Neuronal stem cell (in vitro differentiated cells): ENCODE measurements around the gene CCDC73.

ENCODE experiments used
- DNase-seq: peaks from one replicate; pipeline ENCODE4 v3.0.0-alpha.2; 2013; ENCODE audit warnings: low spot score
- H2AFZ ChIP-seq: one replicate; pipeline ENCODE4 v1.6.1; 2013; ENCODE audit warnings: mild to moderate bottlenecking, low read length, inconsistent platforms
- H2AK5ac ChIP-seq: 2 replicates; pipeline ENCODE4 v1.6.1; 2013; ENCODE audit warnings: low read depth, mild to moderate bottlenecking, inconsistent platforms, low read length, moderate library complexity, mixed read lengths
- H2BK120ac ChIP-seq: 2 replicates; pipeline ENCODE4 v1.6.1; 2013; ENCODE audit warnings: low read depth, mild to moderate bottlenecking, inconsistent platforms, low read length, moderate library complexity, mixed read lengths
- H2BK12ac ChIP-seq: one replicate; pipeline ENCODE4 v1.6.1; 2013; ENCODE audit warnings: low read length, inconsistent platforms
- H2BK15ac ChIP-seq: 2 replicates; pipeline ENCODE4 v1.6.1; 2013; ENCODE audit warnings: mild to moderate bottlenecking, low read length, inconsistent platforms, mixed read lengths
- H2BK5ac ChIP-seq: one replicate; pipeline ENCODE4 v1.6.1; 2013; ENCODE audit warnings: inconsistent platforms, mild to moderate bottlenecking, low read length, moderate library complexity
- H3K14ac ChIP-seq: one replicate; pipeline ENCODE4 v1.6.1; 2013; ENCODE audit warnings: low read length, inconsistent platforms
- H3K18ac ChIP-seq: 2 replicates; pipeline ENCODE4 v1.6.1; 2013; ENCODE audit warnings: low read length, inconsistent platforms
- H3K23ac ChIP-seq: 2 replicates; pipeline ENCODE4 v1.6.1; 2013; ENCODE audit warnings: low read depth, mild to moderate bottlenecking, mixed read lengths, low read length, inconsistent platforms; ENCODE audit not compliant: poor library complexity
- H3K27ac ChIP-seq: replicated peaks from 3 replicates; pipeline ENCODE4 v1.5.1; 2013; ENCODE audit warnings: low read length, inconsistent platforms
- H3K27me3 ChIP-seq, 3 experiments: 2 replicates each; pipeline ENCODE4 v1.6.1; 2013; ENCODE audit warnings: low read length in 3 of 3, mild to moderate bottlenecking in 2 of 3, inconsistent platforms in 1 of 3, low read depth in 1 of 3, mixed read lengths in 1 of 3, moderate library complexity in 1 of 3; ENCODE audit not compliant: control insufficient read depth in 3 of 3, insufficient read depth in 3 of 3
- H3K36me3 ChIP-seq, 2 donors: replicated peaks in 1 of 2; 2 replicates each; pipeline ENCODE4 v1.6.1; 2013; ENCODE audit warnings: low read length in 2 of 2; ENCODE audit not compliant: control insufficient read depth in 2 of 2, insufficient read depth in 2 of 2
- H3K4ac ChIP-seq: 2 replicates; pipeline ENCODE4 v1.6.1; 2013; ENCODE audit warnings: inconsistent platforms, mild to moderate bottlenecking, low read length, moderate library complexity
- H3K4me1 ChIP-seq, 2 donors: 1 replicate in 1 of 2; 2 replicates in 1 of 2; pipeline ENCODE4 v1.6.1; 2013; ENCODE audit warnings: low read length in 2 of 2, low read depth in 1 of 2; ENCODE audit not compliant: control insufficient read depth in 2 of 2, insufficient read depth in 1 of 2
- H3K4me2 ChIP-seq: one replicate; pipeline ENCODE4 v1.6.1; 2013; ENCODE audit warnings: mild to moderate bottlenecking, low read length, inconsistent platforms; ENCODE audit not compliant: insufficient read depth, poor library complexity, severe bottlenecking
- H3K4me3 ChIP-seq, 2 donors: 2 replicates each; pipeline ENCODE4 v1.5.1; 2013; ENCODE audit warnings: low read length in 2 of 2, mild to moderate bottlenecking in 2 of 2, inconsistent platforms in 1 of 2, moderate library complexity in 1 of 2
- H3K79me1 ChIP-seq: one replicate; pipeline ENCODE4 v1.6.1; 2013; ENCODE audit warnings: low read depth, mild to moderate bottlenecking, inconsistent platforms, low read length, moderate library complexity
- H3K9ac ChIP-seq: one replicate; pipeline ENCODE4 v1.6.1; 2013; ENCODE audit warnings: mild to moderate bottlenecking, low read depth, low read length, inconsistent platforms; ENCODE audit not compliant: poor library complexity
- H3K9me3 ChIP-seq, 2 donors: replicated peaks in 1 of 2; 2 replicates each; pipeline versions ENCODE3 to v1.6.1; 2013; ENCODE audit warnings: low read length in 2 of 2, mild to moderate bottlenecking in 2 of 2, inconsistent platforms in 1 of 2, low read depth in 1 of 2, mixed read lengths in 1 of 2, moderate library complexity in 1 of 2; ENCODE audit not compliant: control insufficient read depth in 2 of 2, insufficient read depth in 1 of 2
- H4K8ac ChIP-seq: one replicate; pipeline ENCODE4 v1.6.1; 2013; ENCODE audit warnings: low read depth, mild to moderate bottlenecking, inconsistent platforms, low read length, moderate library complexity
- H4K91ac ChIP-seq: one replicate; pipeline ENCODE4 v1.6.1; 2013; ENCODE audit warnings: low read length, low read depth, mild to moderate bottlenecking, inconsistent platforms; ENCODE audit not compliant: poor library complexity
- WGBS, 2 donors: extraction: QIAGEN DNeasy Blood & Tissue Kit; methylation state at CpG; one replicate each; pipeline ENCODE4 v1.1.7; 2013; ENCODE audit warnings: missing lambda C conversion rate in 2 of 2, mixed read lengths in 1 of 2; ENCODE audit not compliant: insufficient read length in 2 of 2, insufficient replicate concordance in 1 of 2; ENCODE audit errors: extremely low coverage in 2 of 2; 5-methylcytosine and 5-hydroxymethylcytosine counted together

CCDC73 gene

DNA sequence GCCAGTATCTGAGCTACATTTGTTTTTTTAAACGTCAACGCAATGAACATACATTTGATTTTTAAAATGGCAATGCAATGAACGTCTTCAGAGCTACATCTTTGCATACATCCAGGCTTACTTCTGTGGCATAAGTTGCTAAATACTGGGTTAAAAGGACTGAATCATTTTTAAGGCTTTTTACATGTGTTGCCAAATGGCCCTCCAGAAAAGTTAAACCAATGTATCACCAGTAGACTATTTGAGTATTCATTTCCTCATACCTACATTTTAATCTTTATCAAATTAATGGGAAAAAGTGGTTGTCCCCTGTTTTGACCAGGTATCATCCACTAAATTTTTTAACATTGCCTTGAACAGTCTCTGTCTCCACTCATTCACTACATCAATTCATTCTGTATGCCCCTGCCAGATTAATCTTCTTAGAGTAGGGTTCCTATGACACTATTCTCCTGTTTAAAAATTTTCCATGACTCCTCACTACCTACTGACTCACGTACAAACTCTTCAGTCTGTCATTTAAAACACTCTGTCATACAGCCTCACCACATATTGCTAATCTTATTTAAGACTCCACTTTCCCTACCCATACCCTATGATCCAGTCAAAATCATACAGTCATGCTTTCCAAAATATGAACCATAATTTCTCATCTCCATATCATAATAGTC lies 22.9 kb upstream of the CCDC73 start:
- no peak overlapping the region for H2BK15ac ChIP-seq
- no peak overlapping the region for H3K27ac ChIP-seq
- no peak overlapping the region for H3K23ac ChIP-seq
- no peaks in the 10 kb centered on the region for H3K9me3 ChIP-seq
- no peak for DNase-seq
- no peak overlapping the region for H3K14ac ChIP-seq
- no peak overlapping the region for H2BK120ac ChIP-seq
- no peak overlapping the region for H2BK5ac ChIP-seq
- H3K4me2 ChIP-seq: no peak overlapping the region
- no peak overlapping the region for H3K4me3 ChIP-seq
- H3K36me3 ChIP-seq: no peaks in the 10 kb centered on the region
- H2AFZ ChIP-seq: no peak overlapping the region
- no peaks in the 10 kb centered on the region for H3K4me1 ChIP-seq
- H3K9ac ChIP-seq: no peak overlapping the region
- H4K91ac ChIP-seq: no peak overlapping the region
- peaks cover 0 to 8% (median 0%) of the 10 kb centered on the region in 3 experiments for H3K27me3 ChIP-seq
- WGBS, 2 donors: no CpG with 5 or more reads among the region's 4 CpGs
- no peak overlapping the region for H4K8ac ChIP-seq
- H3K4ac ChIP-seq: no peak overlapping the region
- H3K79me1 ChIP-seq: no peaks in the 10 kb centered on the region
- H2BK12ac ChIP-seq: no peak overlapping the region
- H3K18ac ChIP-seq: no peak overlapping the region
- no peak overlapping the region for H2AK5ac ChIP-seq

DNA sequence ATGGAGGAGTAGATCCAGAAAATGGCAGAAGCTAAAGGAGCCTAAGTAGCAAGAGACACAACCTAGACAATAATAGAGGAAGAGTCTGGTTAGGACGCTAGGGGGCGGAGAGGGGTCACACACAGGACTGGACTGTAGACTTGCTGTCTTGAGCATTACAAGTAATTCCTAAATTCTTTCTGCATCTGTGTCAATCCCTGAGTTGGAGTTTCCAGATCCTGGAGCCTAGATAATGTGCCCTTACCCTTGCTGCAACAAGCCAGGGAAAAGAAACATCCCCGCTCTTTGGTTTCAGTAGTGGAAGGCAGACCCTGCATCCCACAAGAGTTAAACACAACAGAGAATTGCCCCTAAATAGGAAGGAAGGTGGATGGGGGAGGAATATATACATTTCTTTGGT lies 14.9 kb upstream of the CCDC73 start:
- Histone ChIP-seq H3K36me3 (no peaks in the 10 kb centered on the region), H3K18ac (no peak overlapping the region), H2BK15ac (no peak overlapping the region), H2BK120ac (no peak overlapping the region), H2BK12ac (no peak overlapping the region), H3K14ac (no peak overlapping the region), H3K9ac (no peak overlapping the region), H2AK5ac (no peak overlapping the region), H2BK5ac (no peak overlapping the region), H3K4ac (no peak overlapping the region), H2AFZ (peak overlapping the region; percentile 31), H3K9me3 (no peaks in the 10 kb centered on the region), H3K27me3 (no peaks in the 10 kb centered on the region), H4K91ac (no peak overlapping the region), H4K8ac (no peak overlapping the region), H3K4me1 (no peaks in the 10 kb centered on the region), H3K27ac (no peak overlapping the region), H3K23ac (no peak overlapping the region), H3K4me3 (no peak overlapping the region), H3K4me2 (no peak overlapping the region), H3K79me1 (no peaks in the 10 kb centered on the region)
- WGBS, 2 donors: no CpG with 5 or more reads among the region's 3 CpGs
- DNase-seq: peak; percentile 59

DNA sequence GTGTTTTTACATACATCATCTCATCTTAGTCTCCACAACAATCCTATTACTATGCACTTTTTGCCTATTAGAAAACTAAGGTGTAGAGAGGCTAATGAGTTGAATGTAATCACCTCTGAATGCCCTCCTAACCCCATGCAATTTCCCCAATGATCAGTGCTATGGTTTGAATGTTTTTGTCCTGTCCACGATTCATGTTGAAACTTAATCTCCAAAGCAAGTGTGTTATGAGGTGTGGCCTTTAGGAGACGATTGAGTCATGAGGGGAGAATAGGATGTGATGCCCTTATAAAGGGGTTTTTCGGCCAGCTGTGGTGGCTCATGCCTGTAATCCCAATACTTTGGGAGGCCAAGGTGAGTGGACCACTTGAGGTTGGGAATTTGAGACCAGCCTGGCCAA lies 2.0 kb upstream of the CCDC73 start:
- Histone ChIP-seq H2BK12ac (no peak overlapping the region), H3K36me3 (no peaks in the 10 kb centered on the region), H4K8ac (no peak overlapping the region), H3K9ac (no peak overlapping the region), H3K4me3 (no peak overlapping the region), H3K79me1 (no peaks in the 10 kb centered on the region), H2BK120ac (no peak overlapping the region), H3K4me1 (no peaks in the 10 kb centered on the region), H2AK5ac (no peak overlapping the region), H2AFZ (no peak overlapping the region), H3K27ac (no peak overlapping the region), H3K4me2 (no peak overlapping the region), H3K4ac (no peak overlapping the region), H2BK15ac (no peak overlapping the region), H3K18ac (no peak overlapping the region), H3K9me3 (no peaks in the 10 kb centered on the region), H3K14ac (no peak overlapping the region), H4K91ac (no peak overlapping the region), H3K27me3 (peaks cover 0 to 13% (median 0%) of the 10 kb centered on the region in 3 experiments), H2BK5ac (no peak overlapping the region), H3K23ac (no peak overlapping the region)
- WGBS, 2 donors: no CpG with 5 or more reads among the region's 3 CpGs
- no peak for DNase-seq

DNA sequence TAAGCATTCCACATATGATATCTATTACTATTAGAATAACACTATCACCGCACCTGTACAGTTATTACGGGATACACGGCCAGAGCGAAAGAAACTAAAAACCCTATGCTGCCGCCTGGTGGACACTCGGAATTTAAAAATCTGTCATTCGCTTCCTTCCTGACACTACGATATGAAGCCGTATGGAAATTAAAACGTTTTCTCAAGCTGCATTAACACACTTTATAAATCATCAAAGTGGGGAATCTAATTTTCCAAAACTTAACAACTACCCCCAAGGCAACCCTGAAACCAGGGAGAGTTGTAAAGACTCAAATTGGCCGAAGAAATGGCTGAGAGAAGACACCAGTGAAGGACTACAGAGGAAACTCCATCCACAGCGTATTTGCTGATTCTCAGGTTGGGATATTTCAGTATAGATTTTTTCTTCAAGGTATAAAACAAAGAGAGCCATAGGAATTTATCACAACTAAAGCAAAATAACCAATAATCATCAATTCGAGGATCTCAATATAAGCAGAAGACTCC lies 1.4 kb downstream of the CCDC73 start:
- no peaks in the 10 kb centered on the region for H3K9me3 ChIP-seq
- no peak overlapping the region for H2BK15ac ChIP-seq
- H3K79me1 ChIP-seq: no peaks in the 10 kb centered on the region
- H3K23ac ChIP-seq: no peak overlapping the region
- H3K27ac ChIP-seq: no peak overlapping the region
- no peak overlapping the region for H2BK5ac ChIP-seq
- H3K18ac ChIP-seq: no peak overlapping the region
- H2BK12ac ChIP-seq: no peak overlapping the region
- H2BK120ac ChIP-seq: no peak overlapping the region
- DNase-seq: peak; percentile 27
- no peaks in the 10 kb centered on the region for H3K36me3 ChIP-seq
- H3K4me1 ChIP-seq: no peaks in the 10 kb centered on the region
- WGBS, 2 donors: no CpG with 5 or more reads among the region's 13 CpGs
- no peak overlapping the region for H3K4me3 ChIP-seq
- no peak overlapping the region for H3K14ac ChIP-seq
- no peak overlapping the region for H4K8ac ChIP-seq
- peak overlapping the region; percentile 64 for H2AFZ ChIP-seq
- no peak overlapping the region for H3K4ac ChIP-seq
- H3K4me2 ChIP-seq: no peak overlapping the region
- peaks cover 0 to 29% (median 0%) of the 10 kb centered on the region in 3 experiments for H3K27me3 ChIP-seq
- no peak overlapping the region for H2AK5ac ChIP-seq
- no peak overlapping the region for H3K9ac ChIP-seq
- no peak overlapping the region for H4K91ac ChIP-seq
